Measurements from ENCODE around the gene LSP1.

Gene LSP1

DNA sequence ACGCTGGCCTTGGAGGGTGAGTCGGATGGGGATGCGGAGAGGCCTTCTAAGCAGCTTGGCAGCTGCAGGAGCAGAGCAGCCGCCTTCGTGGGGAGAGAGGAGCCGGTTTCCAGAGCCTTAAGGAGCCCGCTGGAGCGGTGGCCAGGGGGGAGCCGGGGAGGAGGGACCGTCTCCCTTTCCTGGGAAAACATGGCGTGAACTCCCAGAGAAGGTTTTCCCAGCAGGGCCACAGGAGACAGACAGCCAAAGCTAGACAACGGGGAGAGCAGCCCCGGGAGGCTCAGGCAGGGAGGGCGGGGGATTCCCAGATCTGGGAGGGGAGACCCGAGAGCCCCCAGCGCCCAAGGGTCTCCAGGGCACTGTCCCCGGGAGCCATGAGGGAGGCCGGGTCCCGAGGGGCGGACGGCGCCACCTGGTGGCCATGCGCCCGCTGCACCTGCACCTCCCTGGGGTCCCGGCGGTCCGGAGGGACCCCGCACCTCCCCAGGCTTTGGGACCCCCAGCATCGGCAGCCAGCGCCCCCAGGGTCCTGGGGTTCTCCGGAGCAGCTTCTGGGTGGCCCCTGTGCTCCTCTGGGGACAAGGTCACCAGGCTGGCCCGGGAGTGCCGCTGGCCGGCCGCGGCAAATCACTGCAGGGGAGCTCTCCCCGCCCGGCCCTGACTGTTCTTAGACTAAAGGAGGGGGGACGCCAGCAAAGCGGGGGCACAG lies 20.5 kb upstream of the LSP1 start:
- in situ Hi-C loops (cut with MboI; ENCODE audit: low sequenced_read_pairs, unreplicated experiment): no loop called here
- TF ChIP-seq, protein P1, sequence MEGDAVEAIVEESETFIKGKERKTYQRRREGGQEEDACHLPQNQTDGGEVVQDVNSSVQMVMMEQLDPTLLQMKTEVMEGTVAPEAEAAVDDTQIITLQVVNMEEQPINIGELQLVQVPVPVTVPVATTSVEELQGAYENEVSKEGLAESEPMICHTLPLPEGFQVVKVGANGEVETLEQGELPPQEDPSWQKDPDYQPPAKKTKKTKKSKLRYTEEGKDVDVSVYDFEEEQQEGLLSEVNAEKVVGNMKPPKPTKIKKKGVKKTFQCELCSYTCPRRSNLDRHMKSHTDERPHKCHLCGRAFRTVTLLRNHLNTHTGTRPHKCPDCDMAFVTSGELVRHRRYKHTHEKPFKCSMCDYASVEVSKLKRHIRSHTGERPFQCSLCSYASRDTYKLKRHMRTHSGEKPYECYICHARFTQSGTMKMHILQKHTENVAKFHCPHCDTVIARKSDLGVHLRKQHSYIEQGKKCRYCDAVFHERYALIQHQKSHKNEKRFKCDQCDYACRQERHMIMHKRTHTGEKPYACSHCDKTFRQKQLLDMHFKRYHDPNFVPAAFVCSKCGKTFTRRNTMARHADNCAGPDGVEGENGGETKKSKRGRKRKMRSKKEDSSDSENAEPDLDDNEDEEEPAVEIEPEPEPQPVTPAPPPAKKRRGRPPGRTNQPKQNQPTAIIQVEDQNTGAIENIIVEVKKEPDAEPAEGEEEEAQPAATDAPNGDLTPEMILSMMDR (IDR thresholded peaks at IDR 0.05; ENCODE audit: borderline replicate concordance, control extremely low read depth, extremely low read depth, insufficient read depth, missing control alignments): peak; percentile 71
- peak; percentile 91 for DNase-seq (ENCODE audit: low spot score)

DNA sequence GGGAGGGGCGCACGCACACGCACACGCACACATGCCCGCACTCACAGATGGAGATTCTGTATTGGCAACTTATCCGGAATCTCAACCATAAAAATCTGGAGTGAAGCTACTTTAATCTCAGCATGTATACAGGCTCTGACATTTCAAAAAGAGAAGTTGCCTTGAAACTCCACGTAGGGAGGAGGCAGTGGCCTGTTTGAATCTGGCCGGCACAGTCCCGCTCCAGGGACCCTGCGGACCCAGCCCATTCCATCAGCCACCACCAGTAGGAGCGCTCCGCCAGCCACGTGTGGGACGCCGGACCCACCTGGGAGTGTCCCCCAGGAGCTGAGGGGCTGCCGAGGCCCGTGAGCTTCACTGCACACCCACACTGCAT lies 20.0 kb upstream of the LSP1 start:
- TF ChIP-seq, protein P1 (IDR thresholded peaks at IDR 0.05; ENCODE audit: borderline replicate concordance, control extremely low read depth, extremely low read depth, insufficient read depth, missing control alignments): no peak
- DNase-seq (ENCODE audit: low spot score): no peak
- in situ Hi-C loops (cut with MboI; ENCODE audit: low sequenced_read_pairs, unreplicated experiment): no loop called here

DNA sequence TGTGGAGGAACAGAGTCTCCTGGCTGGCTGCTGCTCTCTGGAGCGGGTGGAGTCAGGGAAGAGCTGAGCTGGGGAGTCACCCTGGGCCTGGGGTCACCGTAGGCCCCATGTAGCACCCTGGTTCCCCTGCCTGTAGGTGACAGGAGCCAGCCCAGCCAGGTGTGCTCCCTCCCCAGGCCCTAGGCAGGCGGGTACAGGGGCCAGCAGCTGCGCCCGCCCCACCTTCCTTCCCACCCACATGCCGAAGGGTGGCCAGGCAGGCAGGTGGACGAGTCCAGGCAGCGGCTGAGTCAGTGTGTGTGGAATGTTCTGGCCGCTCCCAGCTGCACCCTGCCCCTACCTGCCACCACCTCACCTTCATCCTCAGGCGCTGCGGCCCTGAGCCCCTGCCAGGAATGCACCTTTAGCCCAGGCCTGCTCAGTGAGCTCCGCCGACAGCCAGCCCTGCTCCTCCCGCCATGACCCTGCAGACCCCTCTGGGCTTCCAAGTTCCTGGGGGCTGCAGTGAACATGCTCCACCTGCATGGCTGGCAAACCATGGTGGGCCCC lies 18.7 kb upstream of the LSP1 start:
- TF ChIP-seq, protein P1 (IDR thresholded peaks at IDR 0.05; ENCODE audit: borderline replicate concordance, control extremely low read depth, extremely low read depth, insufficient read depth, missing control alignments): no peak
- in situ Hi-C loops (cut with MboI; ENCODE audit: low sequenced_read_pairs, unreplicated experiment): no loop called here
- no peak for DNase-seq (ENCODE audit: low spot score)

DNA sequence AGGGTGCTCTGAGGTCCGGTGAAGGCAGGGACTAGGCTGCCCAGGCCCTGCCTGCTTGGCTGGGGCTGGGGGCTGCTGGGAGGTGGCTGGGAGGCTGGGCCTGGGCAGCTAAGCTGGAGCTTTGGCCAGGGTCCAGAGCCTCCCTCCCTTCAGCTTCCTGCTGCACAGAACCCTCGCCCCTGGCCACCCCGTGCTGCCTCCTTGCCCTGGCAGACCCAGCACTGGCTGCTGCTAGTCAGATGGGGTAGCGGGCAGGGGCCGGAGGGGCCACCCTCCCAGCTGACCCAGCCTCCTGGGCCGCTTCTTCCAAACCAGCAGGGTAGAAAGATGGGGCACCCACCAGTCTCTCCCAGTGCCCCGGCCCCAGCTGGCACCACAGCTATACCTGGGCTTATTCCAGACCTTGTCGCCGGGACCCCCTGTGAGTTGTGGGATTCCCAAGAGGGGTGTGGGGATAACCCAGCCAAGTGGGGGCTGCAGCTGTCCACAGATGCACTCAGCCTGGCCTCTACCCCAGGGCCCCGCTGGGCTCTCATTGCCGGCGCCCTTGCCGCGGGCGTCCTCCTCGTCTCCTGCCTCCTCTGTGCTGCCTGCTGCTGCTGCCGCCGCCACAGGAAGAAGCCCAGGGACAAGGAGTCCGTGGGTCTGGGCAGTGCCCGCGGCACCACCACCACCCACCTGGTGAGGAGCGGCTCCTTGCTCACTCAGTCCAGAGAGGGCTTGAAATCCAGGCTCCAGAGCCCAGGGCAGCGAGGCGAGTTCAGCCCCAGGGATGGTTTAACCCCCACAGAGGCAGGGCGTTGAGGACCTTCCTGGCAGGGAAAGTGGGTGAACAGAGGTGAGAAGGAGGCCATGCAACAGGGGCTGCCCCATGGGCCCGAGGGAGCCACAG lies 17.9 kb upstream of the LSP1 start, which contains the start of gene SYT8:
TSS of gene SYT8 (plus strand) at position 212 of the 892 bp plus-strand sequence. CDS start at position 328, 116 bp downstream.
- DNase-seq (ENCODE audit: low spot score): no peak
- TF ChIP-seq, protein P1 (IDR thresholded peaks at IDR 0.05; ENCODE audit: borderline replicate concordance, control extremely low read depth, extremely low read depth, insufficient read depth, missing control alignments): no peak
- in situ Hi-C loops (cut with MboI; ENCODE audit: low sequenced_read_pairs, unreplicated experiment): no loop called here

DNA sequence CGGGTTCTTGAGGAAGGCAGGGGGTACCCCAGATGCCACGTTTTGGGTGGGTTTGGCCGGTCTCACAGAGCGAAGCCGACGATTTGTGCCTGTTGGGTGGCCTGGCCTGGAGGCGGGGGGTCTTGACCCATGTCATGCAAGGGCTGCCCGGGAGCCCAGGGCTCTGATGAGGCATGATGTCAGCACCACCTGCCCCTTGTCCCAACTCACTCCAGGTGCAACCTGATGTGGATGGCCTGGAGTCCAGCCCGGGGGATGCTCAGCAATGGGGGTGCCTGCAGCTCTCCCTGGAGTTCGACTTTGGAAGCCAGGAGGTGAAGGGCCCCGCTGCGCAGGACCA lies 17.2 kb upstream of the LSP1 start:
- DNase-seq (ENCODE audit: low spot score): no peak
- in situ Hi-C loops (cut with MboI; ENCODE audit: low sequenced_read_pairs, unreplicated experiment): no loop called here
- TF ChIP-seq, protein P1 (IDR thresholded peaks at IDR 0.05; ENCODE audit: borderline replicate concordance, control extremely low read depth, extremely low read depth, insufficient read depth, missing control alignments): no peak

DNA sequence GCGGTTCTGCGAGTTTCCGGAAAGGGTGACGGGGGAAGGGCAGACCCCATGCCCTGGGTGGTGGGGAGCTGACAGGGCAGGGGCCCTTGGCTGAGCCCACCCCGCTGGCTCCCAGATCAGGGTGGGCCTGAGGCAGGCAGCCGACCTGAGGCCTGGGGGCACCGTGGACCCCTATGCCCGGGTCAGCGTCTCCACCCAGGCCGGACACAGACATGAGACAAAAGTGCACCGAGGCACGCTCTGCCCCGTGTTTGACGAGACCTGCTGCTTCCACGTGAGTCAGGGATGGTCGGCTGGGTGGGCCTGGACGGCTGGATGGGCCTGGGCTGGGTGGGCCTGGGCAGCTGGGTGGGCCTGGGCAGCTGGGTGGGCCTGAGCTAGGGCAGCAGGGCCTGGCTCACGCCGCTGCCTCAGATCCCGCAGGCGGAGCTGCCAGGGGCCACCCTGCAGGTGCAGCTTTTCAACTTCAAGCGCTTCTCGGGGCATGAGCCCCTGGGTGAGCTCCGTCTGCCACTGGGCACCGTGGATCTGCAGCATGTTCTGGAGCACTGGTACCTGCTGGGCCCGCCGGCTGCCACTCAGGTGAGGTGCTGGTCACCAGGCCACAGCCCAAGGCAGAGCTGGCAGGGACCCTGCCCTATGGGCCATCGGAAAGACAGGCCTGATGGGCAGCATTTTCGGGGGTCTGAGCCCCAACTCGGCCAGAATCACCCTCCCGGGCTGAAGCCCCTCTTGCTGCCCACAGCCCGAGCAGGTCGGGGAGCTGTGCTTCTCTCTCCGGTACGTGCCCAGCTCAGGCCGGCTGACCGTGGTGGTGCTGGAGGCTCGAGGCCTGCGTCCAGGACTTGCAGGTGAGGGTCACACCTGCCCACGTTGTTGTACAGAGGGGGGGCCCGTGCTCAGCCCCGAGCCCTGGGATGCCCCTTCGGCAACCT lies 16.6 kb upstream of the LSP1 start:
- in situ Hi-C loops (cut with MboI; ENCODE audit: low sequenced_read_pairs, unreplicated experiment): no loop called here
- TF ChIP-seq, protein P1 (IDR thresholded peaks at IDR 0.05; ENCODE audit: borderline replicate concordance, control extremely low read depth, extremely low read depth, insufficient read depth, missing control alignments): no peak

More for the DNA sequence above, 16.6 kb upstream of the LSP1 start:
- DNase-seq (ENCODE audit: low spot score): no peak

All from GM13976 (cell line).